A673 (cell line): ENCODE data around the gene PTTG1.

Experiments used
- EZH2 ChIP-seq: fragments of 200-600 bp; sonication (generic); IDR thresholded peaks from 2 replicates; pipeline ENCODE4 v1.6.1; 2017; ENCODE audit warnings: borderline replicate concordance, low read depth, mild to moderate bottlenecking, mixed read lengths, antibody characterized with exemption, low read length; ENCODE audit not compliant: poor library complexity, severe bottlenecking
- TF ChIP-seq, protein P1 (sequence below): fragments of 300-800, 200-600 bp; sonication (generic); conservative IDR thresholded peaks from 2 replicates; pipeline ENCODE4 v1.5.1; 2017; ENCODE audit warnings: low read depth, mild to moderate bottlenecking, antibody characterized with exemption, low read length, moderate library complexity, mixed read lengths

GRCh38 chr5:160399402-160400353, 22.0 kb upstream of the PTTG1 start, which contains the start of gene FAM200C:
- TF ChIP-seq EZH2: no peak
- TF ChIP-seq, protein P1, sequence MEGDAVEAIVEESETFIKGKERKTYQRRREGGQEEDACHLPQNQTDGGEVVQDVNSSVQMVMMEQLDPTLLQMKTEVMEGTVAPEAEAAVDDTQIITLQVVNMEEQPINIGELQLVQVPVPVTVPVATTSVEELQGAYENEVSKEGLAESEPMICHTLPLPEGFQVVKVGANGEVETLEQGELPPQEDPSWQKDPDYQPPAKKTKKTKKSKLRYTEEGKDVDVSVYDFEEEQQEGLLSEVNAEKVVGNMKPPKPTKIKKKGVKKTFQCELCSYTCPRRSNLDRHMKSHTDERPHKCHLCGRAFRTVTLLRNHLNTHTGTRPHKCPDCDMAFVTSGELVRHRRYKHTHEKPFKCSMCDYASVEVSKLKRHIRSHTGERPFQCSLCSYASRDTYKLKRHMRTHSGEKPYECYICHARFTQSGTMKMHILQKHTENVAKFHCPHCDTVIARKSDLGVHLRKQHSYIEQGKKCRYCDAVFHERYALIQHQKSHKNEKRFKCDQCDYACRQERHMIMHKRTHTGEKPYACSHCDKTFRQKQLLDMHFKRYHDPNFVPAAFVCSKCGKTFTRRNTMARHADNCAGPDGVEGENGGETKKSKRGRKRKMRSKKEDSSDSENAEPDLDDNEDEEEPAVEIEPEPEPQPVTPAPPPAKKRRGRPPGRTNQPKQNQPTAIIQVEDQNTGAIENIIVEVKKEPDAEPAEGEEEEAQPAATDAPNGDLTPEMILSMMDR: no peak
